Right renal cortex interstitium (tissue), 3 donors: Measurements from ENCODE around the gene PRKCA. TPM values are rescaled to one million over a fixed set of nuclear protein-coding genes. Genes with fewer than 3 reads are reported as not detected.
A peak's percentile ranks its signal among the peaks of the same experiment; 100 is the strongest.

ENCODE experiments used
- DNase-seq, 3 donors: peaks; one replicate each; pipeline ENCODE4 v3.0.0-alpha.2; 2013; ENCODE audit warnings: low read depth in 3 of 3, low spot score in 2 of 3
- polyA plus RNA-seq, 3 donors: library from polyadenylated mRNA; unstranded; fragments of 120-200 nt; gene quantifications; one replicate each; pipeline ENCODE4 v1.2.1, GENCODE V29; 2013; ENCODE audit not compliant: insufficient read length in 3 of 3

PRKCA gene
- polyA plus RNA-seq, 3 donors: 22.8 to 24.1 (median 23.8) TPM

DNA sequence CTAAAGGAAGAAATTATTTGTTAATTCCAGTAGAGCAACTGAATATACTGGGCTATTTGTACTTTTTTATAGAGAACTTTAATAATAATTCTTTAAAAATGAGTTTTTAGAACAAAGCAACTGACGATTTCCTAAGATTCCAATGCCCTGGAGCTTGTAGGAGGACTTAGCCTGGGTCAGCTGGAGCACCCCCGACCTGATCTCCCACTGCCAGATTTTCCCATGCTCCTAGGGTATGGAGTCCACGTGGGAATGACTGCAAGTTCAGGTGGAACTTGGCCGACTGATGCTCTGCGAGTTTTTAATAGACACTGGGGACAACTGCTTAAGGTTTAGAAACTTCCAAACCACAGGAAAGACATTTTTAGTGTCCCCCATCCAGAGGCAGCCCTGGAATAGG, 507.0 kb downstream of the PRKCA start:
- no peak for DNase-seq

DNA sequence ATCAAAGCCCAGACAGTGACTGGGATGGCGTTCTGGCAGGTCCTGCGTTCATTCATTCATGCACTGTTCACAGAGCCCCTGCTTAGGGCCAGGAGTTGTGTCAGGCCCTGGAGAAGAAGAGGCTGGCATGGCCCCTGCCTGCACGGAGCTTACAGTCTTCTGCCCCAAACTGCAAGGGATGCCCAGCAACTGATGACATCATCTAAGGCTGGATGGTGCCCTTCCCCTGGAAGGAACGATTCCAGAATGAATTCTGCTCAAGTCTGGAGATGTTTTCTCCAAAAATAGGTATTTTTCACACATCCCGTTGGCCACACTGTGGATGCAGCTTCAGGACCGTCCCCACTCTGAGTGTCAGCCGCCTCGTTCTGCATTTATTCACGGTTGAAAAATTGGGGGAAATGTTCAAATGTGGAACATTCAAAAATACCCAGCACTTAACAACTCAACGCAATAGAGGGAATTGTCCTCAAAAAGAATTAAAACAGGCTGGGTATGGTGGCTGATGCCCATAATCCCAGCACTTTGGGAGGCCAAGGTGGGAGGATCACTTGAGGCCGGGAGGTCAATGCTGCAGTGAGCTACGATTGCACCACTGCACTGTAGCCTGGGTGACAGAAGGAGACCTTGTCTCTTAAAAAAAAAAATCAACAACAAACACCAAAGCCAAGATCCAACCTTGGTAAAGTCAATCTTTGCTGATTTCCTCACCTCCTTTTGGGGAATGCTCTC, 508.7 kb downstream of the PRKCA start:
- DNase-seq: no peak

DNA sequence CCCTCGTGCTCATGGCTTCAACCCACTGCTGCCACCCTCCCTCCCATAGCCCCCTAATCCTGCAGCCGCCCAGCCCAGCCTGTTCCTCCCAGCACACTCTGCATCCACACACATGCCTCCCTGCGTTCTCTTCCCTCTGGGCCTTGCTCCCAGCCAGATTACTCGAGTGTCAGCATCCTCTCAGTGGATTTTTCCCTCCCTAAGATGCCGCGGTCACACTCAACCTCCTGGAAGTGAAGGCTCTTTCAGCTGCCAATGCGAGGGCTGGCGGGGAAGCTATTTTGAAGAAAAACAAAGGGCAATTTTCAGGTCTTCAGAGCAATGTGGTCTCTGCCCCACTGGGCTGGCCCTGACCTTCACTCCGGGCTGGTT, 509.3 kb downstream of the PRKCA start:
- DNase-seq: no peak

DNA sequence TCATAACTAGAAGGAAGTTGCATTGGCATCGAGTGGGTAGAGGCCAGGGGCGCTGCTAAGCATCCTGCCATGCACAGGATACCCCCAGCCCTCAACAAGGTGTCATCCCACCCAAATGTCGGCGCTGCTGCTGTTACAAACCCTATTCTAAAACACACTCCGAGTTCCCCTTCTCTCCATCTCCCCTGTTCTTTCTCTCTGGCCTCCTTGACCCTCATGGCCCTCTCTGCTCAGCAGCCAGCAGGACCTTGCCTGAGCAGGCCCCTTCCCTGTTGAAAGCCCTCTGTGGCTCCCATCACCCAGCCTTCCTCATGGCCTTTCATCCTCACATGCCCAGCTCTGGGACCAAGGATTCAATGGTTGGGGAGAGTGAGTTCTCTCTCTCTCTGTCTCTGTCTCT, 510.2 kb downstream of the PRKCA start:
- no peak for DNase-seq

DNA sequence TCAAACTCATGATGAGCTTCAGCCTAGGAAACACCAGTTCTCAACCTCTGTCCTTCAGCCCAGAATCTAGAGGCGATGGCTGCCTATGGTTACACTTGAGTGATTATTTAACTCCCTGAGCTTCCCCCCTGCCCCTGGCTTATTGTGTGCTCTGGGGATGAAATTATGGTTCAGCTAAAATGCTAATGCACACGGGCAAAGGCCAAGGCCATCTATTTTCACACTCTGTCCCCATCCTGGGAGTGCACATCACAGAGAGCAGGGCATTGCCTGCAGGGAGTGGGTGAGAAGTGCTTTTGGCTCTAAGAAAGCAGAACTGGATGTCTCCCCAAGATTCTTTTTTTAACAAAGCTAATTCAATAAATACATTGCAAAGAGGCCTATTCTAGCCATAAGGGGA, 510.9 kb downstream of the PRKCA start:
- no peak for DNase-seq

DNA sequence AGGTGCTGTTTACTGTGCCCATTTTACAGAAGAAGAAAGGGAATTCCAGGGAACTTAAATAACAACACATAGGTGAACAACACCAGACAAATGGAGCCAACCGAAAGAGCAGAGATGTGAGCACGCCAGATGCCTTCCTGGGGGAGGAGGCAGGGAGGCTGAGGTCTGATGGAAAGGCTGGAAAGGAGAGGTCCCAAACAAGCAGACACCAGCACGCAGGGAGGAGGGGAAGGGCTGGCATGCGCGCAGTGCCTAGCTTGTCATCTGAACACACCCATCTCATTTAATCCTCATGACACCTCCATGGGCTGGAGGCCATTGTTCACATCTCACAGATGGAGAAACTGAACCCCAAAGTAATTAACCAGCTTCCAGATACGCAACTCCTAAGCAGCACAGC, 511.6 kb downstream of the PRKCA start:
- no peak for DNase-seq

DNA sequence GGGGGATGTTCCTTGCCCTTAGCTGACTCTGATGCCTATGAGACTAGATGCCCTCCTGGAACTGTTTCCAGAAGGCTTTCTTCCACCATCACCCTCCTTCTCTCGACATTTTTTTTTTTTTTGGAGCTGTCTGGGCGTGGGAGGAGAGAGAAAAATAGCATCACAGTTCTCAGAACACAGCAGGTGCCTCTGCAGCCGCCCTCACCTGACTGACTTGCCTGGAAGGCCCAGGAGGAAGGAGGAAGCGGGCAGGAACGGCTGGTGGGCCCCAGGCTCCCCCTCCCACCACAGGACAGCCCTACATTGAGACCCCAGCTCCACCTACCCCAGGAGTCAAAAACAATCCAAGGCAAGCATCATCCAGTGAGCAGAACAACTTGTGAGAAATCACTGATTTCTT, 512.2 kb downstream of the PRKCA start:
- no peak for DNase-seq

DNA sequence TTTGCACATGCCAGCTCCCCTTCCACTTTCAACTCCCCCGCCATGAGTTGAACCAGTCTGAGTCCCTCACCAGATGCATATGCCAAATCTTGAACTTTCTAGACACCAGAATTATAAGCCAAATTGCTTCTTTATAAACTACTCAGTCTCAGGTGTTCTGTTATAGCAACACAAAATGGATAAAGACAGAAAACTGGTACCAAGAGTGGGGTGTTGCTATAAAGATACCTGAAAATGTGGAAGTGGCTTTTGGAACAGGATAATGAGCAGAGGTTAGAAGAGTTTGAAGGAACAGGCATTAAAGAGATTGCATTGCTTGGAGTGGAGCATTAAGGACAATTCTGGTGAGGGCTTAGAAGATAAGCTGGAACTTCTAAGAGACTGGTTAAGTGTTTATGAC, 515.3 kb downstream of the PRKCA start:
- DNase-seq: no peak

DNA sequence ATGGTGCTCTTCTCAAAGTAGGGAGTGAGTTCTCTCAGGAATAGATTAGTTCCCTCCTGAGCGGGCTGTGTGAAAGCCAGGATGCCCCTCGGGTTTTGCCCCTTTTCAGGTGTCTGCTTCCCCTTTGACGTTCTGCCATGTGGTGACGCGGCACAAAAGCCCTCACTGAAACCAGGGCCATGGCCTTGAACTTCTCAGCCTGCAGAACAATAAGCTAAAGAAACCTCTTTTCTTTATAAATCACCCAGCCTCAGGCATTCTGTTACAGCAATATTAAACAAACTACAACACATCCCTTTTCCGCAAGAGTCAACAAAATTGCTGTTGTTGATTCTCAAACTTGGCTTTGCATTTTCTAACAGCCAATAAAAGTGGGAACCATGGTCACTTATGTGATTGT, 517.1 kb downstream of the PRKCA start:
- DNase-seq: no peak

DNA sequence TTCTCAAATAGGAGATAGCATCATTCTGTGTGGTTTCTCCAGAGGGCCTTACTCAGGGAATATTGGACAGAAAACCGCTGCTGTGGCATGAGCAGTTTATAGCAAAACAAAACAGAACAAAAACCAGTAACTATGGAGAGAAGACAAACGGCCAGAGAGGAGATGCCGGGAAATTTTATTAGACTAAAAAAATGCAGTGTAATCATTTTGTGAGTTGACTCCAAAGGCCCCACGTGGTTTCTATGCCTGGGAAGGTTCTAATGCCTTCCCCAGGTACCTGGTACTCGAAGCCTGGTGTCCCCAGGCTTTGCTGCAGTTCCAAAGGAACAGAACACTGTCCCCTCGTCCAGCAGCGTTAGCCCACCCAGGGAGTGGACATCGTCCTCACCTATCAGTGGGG, 519.6 kb downstream of the PRKCA start:
- DNase-seq: no peak

DNA sequence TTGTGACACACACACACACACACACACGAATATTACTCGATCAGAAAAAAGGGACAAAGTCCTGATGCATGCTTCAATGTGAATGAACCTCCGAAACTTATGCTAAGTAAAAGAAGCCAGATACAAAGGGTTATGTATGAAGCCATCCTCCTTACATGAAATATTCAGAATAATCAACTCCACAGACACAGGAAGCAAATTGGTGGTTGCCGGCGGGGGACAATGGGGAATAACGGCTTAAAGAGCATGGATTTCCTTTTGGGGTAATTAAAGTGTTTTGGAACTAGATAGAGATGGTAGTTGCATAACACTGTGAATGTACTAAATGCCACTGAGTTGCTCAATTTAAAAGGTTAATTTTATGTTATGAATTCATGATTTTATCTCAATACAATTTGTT, 524.4 kb downstream of the PRKCA start:
- no peak for DNase-seq

DNA sequence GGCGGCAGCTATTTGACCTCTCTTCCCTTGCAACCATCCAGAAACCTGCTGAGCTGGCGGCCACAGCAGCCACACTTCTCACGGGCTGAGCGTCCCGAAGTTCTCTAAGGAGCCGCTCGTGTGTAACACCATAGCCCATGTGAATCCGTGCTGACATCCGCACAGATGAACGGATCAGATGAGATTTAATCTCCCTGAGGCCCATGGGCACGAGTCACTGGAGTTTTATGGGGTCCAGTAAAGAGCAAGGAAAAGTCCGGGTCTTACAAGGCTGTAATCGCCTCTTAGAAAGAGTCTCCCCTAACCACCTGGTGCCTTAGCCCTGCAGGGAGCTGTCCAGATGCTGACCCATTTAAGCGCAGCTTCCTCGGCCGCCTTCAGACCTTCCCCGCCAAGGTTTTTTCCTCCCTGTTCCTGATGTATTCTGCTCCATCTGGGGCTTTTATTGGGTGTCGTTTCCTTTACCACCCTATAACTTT, 527.0 kb downstream of the PRKCA start:
- DNase-seq: peak; percentile 73 to 83 (median 77)

DNA sequence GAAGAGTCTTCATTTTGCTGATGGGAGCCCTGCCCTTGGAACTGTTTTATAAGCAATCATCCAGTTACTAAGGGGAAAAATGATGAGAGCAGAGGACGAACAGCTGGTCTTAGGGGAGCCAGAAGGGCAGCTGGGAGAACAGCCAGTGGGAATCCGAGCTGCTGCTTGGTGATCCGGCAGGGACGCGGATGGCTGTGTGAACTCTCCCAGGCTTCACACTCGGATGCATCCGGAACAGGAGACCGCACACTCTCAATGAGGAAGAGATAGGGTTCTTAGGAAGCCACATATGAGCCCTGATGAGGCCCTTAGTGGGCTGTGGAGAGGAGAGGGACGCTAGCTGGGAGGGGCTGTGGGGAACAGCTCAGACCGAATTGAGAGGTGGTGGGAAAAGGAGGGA, 527.5 kb downstream of the PRKCA start:
- no peak for DNase-seq

DNA sequence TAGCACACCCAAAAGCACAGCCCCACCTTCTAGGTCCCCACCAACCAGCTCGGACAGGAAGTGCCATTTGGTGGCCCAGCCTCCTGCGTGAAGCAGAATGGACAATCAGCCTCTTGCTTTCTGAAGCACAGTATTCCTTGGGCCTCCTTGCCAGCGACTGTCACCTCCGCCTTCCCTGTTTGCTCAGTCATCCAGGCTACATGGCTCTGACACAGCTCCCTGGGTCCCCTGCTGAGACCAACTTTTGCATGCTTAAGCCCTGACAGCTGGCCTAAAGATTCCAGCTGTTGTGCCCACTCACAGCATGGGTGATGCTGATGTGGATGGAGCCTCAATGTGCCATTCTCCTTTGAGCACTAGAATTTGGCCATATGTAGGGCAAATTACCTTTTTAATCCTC, 528.0 kb downstream of the PRKCA start:
- DNase-seq: no peak

DNA sequence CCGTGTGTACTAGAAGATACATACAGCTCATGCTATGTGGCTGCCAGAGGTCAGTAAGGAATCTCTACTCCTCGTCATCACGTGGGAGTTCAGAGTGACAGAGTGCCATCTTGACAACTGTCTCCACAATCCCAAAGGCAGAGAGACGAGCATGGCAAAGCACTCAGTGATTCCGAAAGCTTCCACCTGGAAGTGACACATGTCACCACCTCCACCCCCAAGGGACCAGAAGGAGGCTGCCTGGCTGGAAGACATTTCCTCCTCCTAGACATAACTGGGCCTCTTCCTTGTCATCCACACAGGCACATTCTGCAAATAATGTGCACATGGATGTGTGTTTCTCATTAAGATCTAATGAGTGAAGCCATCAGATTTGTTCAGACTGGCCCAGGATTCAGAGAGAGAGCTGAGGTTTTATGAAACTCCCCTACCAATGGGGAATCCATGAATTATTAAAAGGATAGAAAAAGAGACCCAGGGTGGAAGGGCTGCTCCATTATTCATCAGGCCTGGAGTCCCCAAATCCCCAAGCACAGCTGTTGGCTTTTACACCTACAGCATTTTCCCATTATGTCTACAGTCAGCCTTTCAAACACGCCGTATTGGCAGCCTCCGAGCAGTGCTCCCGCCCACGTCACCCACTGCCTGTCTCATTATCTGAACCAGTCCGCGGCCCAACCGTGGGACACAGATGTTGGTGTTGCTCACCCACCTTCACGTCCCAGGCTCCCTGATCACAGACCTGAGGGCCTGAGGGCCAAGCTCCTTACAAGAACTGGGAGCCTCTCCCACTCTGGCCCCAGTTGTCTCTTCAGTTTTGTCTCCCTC, 529.2 kb downstream of the PRKCA start:
- no peak for DNase-seq

DNA sequence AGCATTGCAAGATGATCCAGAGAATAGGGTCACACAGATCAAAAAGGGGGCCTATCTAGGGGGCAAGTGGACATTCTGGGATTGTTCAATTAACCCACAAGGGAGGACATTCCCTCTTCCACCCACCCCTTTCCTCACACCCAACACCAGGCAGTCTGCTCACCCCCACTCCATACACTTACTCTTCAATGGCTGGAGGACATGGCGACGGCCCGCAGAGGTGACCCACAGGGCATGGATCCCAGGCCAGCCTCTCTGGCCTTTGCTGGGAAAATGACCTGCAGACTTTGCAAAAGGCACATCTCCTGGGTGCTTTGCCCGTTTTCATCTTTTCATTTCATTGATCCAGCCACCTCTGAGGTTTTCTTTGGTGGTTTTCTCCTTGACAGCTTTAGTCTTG, 530.8 kb downstream of the PRKCA start:
- no peak for DNase-seq

DNA sequence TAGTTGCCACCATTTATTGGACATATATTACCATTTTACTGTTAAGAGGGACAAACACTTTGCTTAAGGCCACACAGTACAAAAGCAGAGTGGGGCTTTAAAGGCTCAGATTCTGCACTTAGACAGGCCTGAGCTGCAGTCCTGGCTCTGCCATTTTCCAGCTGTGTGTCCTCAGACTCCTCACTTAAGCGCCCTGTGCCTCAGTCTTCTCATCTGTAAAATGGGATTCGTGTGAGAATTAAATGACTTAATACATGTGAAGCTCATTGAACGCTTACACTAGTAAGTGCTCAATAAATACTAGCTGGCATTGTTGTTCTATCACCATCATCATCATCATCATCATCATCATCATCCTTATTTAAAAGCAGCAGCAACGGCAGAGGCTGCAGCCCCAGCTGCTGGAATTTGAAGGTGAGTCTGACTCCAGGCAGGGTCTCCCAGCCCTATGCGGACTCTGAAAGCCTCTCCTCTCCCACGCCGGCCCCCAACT, 532.1 kb downstream of the PRKCA start:
- DNase-seq: no peak

DNA sequence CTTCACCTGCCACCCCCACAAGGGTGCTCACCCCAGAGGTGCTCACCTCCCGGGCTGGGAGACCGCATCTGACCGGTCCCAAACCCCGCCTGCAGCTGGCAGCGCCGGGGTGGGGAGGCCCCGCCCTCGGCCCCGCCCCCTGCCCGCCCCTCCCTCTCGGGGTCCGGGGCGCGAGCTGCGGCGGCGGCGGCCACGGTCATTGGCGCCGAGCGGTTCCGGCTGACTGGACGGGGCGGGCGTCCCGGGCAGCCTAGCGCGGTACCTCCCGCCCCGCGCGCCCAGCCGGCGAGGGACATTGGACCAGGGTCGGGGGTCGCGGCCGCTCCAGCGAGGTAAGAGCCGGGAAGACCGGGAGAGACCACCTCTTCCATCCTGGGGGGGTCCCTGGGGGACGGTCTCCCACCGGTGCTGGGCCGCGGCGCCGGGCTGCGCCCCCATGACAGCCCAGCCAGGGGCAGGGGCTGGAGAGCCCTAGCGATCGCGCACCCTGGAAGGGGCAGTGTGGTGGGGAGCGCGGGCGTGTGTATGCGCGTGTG, 532.6 kb downstream of the PRKCA start, which contains the start of gene CACNG5:
Gene CACNG5, plus strand, starts transcription at position 199 of the 536 bp plus-strand sequence. CDS start 42,216 bp downstream, outside the sequence.
- DNase-seq: peak in 2 of 3 donors; percentile 17 to 43

DNA sequence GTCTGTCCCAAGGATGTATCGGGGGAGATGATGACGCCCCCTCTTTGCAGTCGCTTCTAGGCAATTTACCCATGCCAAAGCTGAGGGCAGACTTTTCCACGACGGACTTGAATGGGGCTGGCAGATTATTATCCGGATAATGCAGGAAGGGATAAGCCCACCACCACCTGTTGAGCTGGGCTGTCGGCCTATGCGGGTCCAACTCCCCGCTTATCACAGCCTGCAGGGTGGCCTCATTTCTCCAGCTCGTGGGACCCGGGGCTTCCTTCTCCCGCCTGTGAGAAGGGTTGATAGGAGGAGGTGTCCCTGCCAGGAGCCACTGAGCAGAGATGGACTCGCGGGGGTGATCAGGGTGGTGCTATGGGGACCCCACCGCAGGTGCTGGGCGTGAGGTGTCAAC, 533.1 kb downstream of the PRKCA start:
- DNase-seq: no peak

DNA sequence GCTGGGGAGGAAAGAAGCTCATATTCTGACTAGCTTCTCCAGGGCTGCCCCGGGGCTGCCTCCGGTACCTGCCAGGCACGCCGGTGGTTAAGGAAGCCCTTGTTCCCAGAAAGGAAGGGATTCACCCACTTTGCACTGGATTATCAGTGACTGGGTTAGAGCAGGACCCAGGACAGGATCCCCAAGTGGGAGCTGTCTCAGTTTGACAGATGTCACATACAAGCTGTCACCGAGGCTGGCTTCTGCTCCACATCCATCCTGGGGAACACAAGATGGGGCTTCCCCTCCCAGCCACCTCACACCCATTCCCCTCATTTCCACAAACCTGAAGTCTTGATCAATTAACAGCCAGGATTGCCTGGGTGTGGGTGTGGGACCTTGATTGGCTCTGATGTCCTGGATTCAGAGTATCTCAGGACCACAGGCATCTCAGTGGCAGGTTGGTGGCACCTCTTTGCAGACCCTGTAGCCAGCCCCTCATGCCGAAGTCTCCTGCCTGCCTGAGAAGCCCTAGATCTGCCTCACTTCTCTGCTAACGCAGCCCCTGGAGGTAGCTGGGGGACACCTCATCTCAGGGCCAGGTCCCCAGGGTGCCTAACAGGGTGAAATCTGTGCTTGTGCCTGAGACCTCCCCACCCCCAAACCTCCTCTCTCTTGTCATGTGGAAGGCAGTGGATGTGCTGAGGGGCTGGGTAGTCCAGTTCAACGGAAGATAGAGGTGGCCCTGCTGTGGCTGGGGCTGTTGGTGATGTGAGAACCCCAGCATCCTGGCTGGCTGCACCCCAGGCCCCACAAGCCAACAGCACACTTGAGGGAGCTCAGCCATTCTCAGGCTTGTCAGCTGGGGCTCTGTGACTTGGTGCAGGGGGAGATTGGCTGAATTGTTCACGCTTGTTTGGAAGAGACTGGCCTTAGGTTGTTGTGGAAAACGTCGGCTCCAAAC, 533.9 kb downstream of the PRKCA start:
- DNase-seq: no peak
